Right atrium auricular region (tissue), 2 donors: ENCODE measurements around the gene RSU1. TPM values are rescaled to one million over a fixed set of nuclear protein-coding genes. Genes with fewer than 3 reads are reported as not detected.

Experiments
- DNase-seq: peaks from one replicate; pipeline ENCODE4 v3.0.0-alpha.2; 2019; ENCODE audit warnings: low spot score
- H3K27ac ChIP-seq, 2 donors: fragments of 200-600 bp; sonication (generic); 1 replicate in 1 of 2; 2 replicates in 1 of 2; pipeline ENCODE4 v1.5.1; 2016 to 2019
- H3K27me3 ChIP-seq, 2 donors: fragments of 200-600 bp; sonication (generic); one replicate each; pipeline versions ENCODE4 v1.5.1 to v1.6.0; 2017 to 2019
- H3K36me3 ChIP-seq: fragments of 200-600 bp; sonication (generic); one replicate; pipeline ENCODE4 v1.5.1; 2016
- H3K4me1 ChIP-seq, 2 donors: fragments of 200-600 bp; sonication (generic); one replicate each; pipeline versions ENCODE4 v1.5.1 to v1.6.0; 2017 to 2019
- H3K4me3 ChIP-seq, 2 donors: fragments of 200-600 bp; sonication (generic); 1 replicate in 1 of 2; 2 replicates in 1 of 2; pipeline ENCODE4 v1.5.1; 2017 to 2019; ENCODE audit warnings: mild to moderate bottlenecking in 1 of 2, moderate library complexity in 1 of 2
- H3K9me3 ChIP-seq, 2 donors: fragments of 200-600 bp; sonication (generic); one replicate each; pipeline ENCODE4 v1.5.1; 2019
- CTCF ChIP-seq, 2 donors: fragments of 200-600 bp; sonication (generic); IDR thresholded peaks; one replicate each; pipeline ENCODE4 v1.5.1; 2019; ENCODE audit warnings: antibody characterized with exemption in 2 of 2
- total RNA-seq, 2 donors: library from RNA; depleted of rRNA; stranded (reverse); fragments of >200 nt; gene quantifications; one replicate each; pipeline ENCODE4 v1.1.0, GENCODE V29; 2016

RSU1 gene
- total RNA-seq, 2 donors from 2014 or later = 40.3 to 45.4 TPM

- H3K9me3 ChIP-seq = no peaks in the 10 kb centered on the region
- no peaks in the 10 kb centered on the region for H3K4me1 ChIP-seq
- no peak overlapping the region for H3K27ac ChIP-seq
- no peak overlapping the region for H3K4me3 ChIP-seq
- TF ChIP-seq CTCF (IDR thresholded peaks at IDR 0.05) = no peak
- H3K27me3 ChIP-seq = no peaks in the 10 kb centered on the region
- H3K36me3 ChIP-seq = no peaks in the 10 kb centered on the region
- DNase-seq = no peak
These were observed 143.0 kb downstream of the RSU1 start for GRCh38 chr10:16674147-16674703.

GRCh38 chr10:16673443-16673842 lies 143.8 kb downstream of the RSU1 start:
- TF ChIP-seq CTCF (IDR thresholded peaks at IDR 0.05) = no peak
- no peaks in the 10 kb centered on the region for H3K36me3 ChIP-seq
- H3K4me3 ChIP-seq = no peak overlapping the region
- H3K27me3 ChIP-seq = no peaks in the 10 kb centered on the region
- no peaks in the 10 kb centered on the region for H3K4me1 ChIP-seq
- no peak for DNase-seq
- no peak overlapping the region for H3K27ac ChIP-seq
- H3K9me3 ChIP-seq = no peaks in the 10 kb centered on the region

GRCh38 chr10:16663444-16663843 lies 153.8 kb downstream of the RSU1 start:
- Histone ChIP-seq H3K4me3 (no peak overlapping the region), H3K9me3 (no peaks in the 10 kb centered on the region), H3K27ac (peak overlapping the region; percentile 8 to 47), H3K36me3 (no peaks in the 10 kb centered on the region), H3K4me1 (peaks cover 0 to 7% of the 10 kb centered on the region in 2 donors), H3K27me3 (no peaks in the 10 kb centered on the region)
- no peak for TF ChIP-seq CTCF (IDR thresholded peaks at IDR 0.05)
- DNase-seq = no peak

- Histone ChIP-seq H3K4me1 (peaks cover 0 to 7% of the 10 kb centered on the region in 2 donors), H3K27ac (peak overlapping the region in 1 of 2 donors; percentile 47), H3K4me3 (no peak overlapping the region), H3K9me3 (no peaks in the 10 kb centered on the region), H3K36me3 (no peaks in the 10 kb centered on the region), H3K27me3 (no peaks in the 10 kb centered on the region)
- no peak for TF ChIP-seq CTCF (IDR thresholded peaks at IDR 0.05)
- DNase-seq = no peak
These were observed 154.3 kb downstream of the RSU1 start for GRCh38 chr10:16662923-16663322.

- Histone ChIP-seq H3K4me3 (no peak overlapping the region), H3K27me3 (no peaks in the 10 kb centered on the region), H3K9me3 (no peaks in the 10 kb centered on the region), H3K27ac (no peak overlapping the region), H3K4me1 (no peaks in the 10 kb centered on the region), H3K36me3 (no peaks in the 10 kb centered on the region)
- no peak for DNase-seq
- TF ChIP-seq CTCF (IDR thresholded peaks at IDR 0.05) = no peak
These were observed 160.3 kb downstream of the RSU1 start for GRCh38 chr10:16656895-16657294.

GRCh38 chr10:16653224-16653623 lies 164.0 kb downstream of the RSU1 start:
- Histone ChIP-seq H3K36me3 (no peaks in the 10 kb centered on the region), H3K27me3 (no peaks in the 10 kb centered on the region), H3K4me1 (no peaks in the 10 kb centered on the region), H3K27ac (no peak overlapping the region), H3K4me3 (no peak overlapping the region), H3K9me3 (no peaks in the 10 kb centered on the region)
- DNase-seq = no peak
- TF ChIP-seq CTCF (IDR thresholded peaks at IDR 0.05) = no peak
